Gastrocnemius medialis (tissue), 4 donors: ENCODE measurements around the gene EP400. TPM values are rescaled to one million over a fixed set of nuclear protein-coding genes. Genes with fewer than 3 reads are reported as not detected.

Experiments used
- ATAC-seq, 2 donors: fragments of 150-250 bp; one replicate each; pipeline ENCODE4 v1.9.1; 2016
- DNase-seq, 2 donors: peaks; one replicate each; pipeline ENCODE4 v3.0.0-alpha.2; 2019
- H3K27ac ChIP-seq, 4 donors: fragments of 200-600 bp; sonication (generic); 1 replicate in 1 of 4; 2 replicates in 3 of 4; pipeline ENCODE4 v1.5.1; 2016 to 2018; ENCODE audit warnings: mild to moderate bottlenecking in 2 of 4, moderate library complexity in 1 of 4
- H3K27me3 ChIP-seq, 3 donors: fragments of 200-600 bp; sonication (generic) in 2 of 3; 1 replicate in 1 of 3; 2 replicates in 2 of 3; pipeline versions ENCODE4 v1.5.1 to v1.6.0; 2016 to 2019; ENCODE audit warnings: mild to moderate bottlenecking in 1 of 3, moderate library complexity in 1 of 3
- H3K36me3 ChIP-seq, 2 donors: fragments of 200-600 bp; sonication (generic) in 1 of 2; one replicate each; pipeline ENCODE4 v1.5.1; 2017 to 2018
- H3K4me1 ChIP-seq, 2 donors: fragments of 200-600 bp; sonication (generic) in 1 of 2; one replicate each; pipeline ENCODE4 v1.5.1; 2016 to 2017; ENCODE audit warnings: mild to moderate bottlenecking in 2 of 2
- H3K4me3 ChIP-seq, 4 donors: fragments of 200-600 bp; sonication (generic) in 3 of 4; 1 replicate in 1 of 4; 2 replicates in 3 of 4; pipeline ENCODE4 v1.5.1; 2016 to 2019; ENCODE audit warnings: mild to moderate bottlenecking in 2 of 4
- H3K9me3 ChIP-seq, 3 donors: fragments of 200-600 bp; sonication (generic) in 2 of 3; 1 replicate in 1 of 3; 2 replicates in 2 of 3; pipeline ENCODE4 v1.5.1; 2016 to 2019
- POLR2A ChIP-seq, 2 donors: fragments of 450-650 bp; IDR thresholded peaks; one replicate each; pipeline ENCODE4 v1.6.1; 2017; ENCODE audit warnings: antibody characterized with exemption in 2 of 2, mild to moderate bottlenecking in 2 of 2, moderate library complexity in 2 of 2
- in situ Hi-C, 4 donors: fragments of 200-750 bp; cut with MboI; loops; one replicate each; pipeline versions ENCODE4 v1.15.0 to v1.8.0; 2017; ENCODE audit warnings: low sequenced_read_pairs in 4 of 4
- intact Hi-C: fragments of 100-400 bp; cut with DNase I; formaldehyde crosslinking; loops from one replicate; pipeline ENCODE4 v1.15.1; 2023; ENCODE audit warnings: low total_unique reads
- total RNA-seq, 4 donors: library from RNA; depleted of rRNA; stranded (reverse); fragments of >200 nt; gene quantifications; one replicate each; pipeline versions ENCODE4 v1.1.0 to v1.2.3, GENCODE V29; 2016
- TF ChIP-seq, protein P1 (sequence below), 5 experiments: fragments of 450-650 bp in 3 of 5; fragments of 200-600 bp in 2 of 5; sonication (generic) in 2 of 5; IDR thresholded peaks in 4 of 5; conservative IDR thresholded peaks in 1 of 5; 1 replicate in 4 of 5; 2 replicates in 1 of 5; pipeline ENCODE4 v1.5.1; 2016 to 2019; ENCODE audit warnings: antibody characterized with exemption in 5 of 5, mild to moderate bottlenecking in 3 of 5, moderate library complexity in 3 of 5

Gene EP400
- total RNA-seq, 4 donors from 2014 or later: 11.9 to 17.4 (median 15.0) TPM

DNA sequence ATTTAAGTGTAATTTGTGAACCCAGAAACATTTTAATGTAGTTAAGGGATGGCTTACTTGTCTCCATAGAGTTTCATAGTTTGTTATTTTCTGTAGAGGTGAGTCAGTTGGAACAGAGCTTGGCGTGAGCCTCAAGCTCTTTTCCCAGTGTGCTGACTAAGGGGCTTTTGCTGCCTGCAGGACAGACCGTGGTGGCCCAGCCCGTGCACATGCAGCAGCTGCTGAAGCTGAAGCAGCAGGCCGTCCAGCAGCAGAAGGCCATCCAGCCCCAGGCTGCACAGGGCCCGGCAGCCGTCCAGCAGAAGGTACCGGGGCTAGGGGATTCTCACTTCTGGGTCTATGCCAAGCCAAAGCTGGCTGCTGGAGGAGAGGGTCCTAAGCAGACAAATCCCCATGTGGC, 117.4 kb downstream of the EP400 start:
- Histone ChIP-seq H3K27me3 (no peaks in the 10 kb centered on the region), H3K27ac (no peak overlapping the region), H3K4me3 (no peak overlapping the region), H3K36me3 (peaks cover 0 to 77% of the 10 kb centered on the region in 2 donors), H3K4me1 (no peaks in the 10 kb centered on the region), H3K9me3 (no peaks in the 10 kb centered on the region)
- in situ Hi-C loops (no loop called here), intact Hi-C loops (no loop called here)
- ATAC-seq (no peak), DNase-seq (no peak)
- TF ChIP-seq, protein P1, sequence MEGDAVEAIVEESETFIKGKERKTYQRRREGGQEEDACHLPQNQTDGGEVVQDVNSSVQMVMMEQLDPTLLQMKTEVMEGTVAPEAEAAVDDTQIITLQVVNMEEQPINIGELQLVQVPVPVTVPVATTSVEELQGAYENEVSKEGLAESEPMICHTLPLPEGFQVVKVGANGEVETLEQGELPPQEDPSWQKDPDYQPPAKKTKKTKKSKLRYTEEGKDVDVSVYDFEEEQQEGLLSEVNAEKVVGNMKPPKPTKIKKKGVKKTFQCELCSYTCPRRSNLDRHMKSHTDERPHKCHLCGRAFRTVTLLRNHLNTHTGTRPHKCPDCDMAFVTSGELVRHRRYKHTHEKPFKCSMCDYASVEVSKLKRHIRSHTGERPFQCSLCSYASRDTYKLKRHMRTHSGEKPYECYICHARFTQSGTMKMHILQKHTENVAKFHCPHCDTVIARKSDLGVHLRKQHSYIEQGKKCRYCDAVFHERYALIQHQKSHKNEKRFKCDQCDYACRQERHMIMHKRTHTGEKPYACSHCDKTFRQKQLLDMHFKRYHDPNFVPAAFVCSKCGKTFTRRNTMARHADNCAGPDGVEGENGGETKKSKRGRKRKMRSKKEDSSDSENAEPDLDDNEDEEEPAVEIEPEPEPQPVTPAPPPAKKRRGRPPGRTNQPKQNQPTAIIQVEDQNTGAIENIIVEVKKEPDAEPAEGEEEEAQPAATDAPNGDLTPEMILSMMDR (IDR thresholded peaks at IDR 0.05 in 4 of 5, conservative IDR thresholded peaks at IDR 0.05 in 1 of 5): no peak
- TF ChIP-seq POLR2A (IDR thresholded peaks at IDR 0.05): no peak

DNA sequence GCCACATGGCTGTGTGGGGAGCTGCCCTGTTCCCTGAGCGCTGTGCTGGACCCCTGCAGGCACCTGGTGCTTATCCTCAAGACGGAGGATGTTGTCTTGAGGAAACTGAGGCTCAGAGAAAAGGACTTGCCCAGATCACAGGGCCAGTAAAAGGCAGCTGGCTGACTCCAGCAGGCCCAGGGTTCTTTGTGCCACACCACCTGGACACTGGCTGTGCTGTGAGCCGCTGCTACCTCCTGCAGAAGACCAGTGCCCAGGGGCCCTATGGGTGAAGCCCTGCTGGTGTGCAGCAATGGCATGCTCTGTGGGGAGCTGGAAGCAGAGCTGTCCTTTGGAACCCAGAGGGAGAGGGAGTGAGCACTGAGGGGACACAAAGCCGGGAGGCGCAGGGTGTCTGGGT, 118.5 kb downstream of the EP400 start:
- peaks cover 0 to 67% of the 10 kb centered on the region in 2 donors for H3K36me3 ChIP-seq
- no peaks in the 10 kb centered on the region for H3K9me3 ChIP-seq
- H3K4me3 ChIP-seq: no peak overlapping the region
- in situ Hi-C loops: no loop called here
- no peaks in the 10 kb centered on the region for H3K27me3 ChIP-seq
- H3K4me1 ChIP-seq: no peaks in the 10 kb centered on the region
- intact Hi-C loops: no loop called here
- ATAC-seq: no peak
- TF ChIP-seq POLR2A (IDR thresholded peaks at IDR 0.05): no peak
- TF ChIP-seq, protein P1 (IDR thresholded peaks at IDR 0.05 in 4 of 5, conservative IDR thresholded peaks at IDR 0.05 in 1 of 5): no peak
- H3K27ac ChIP-seq: no peak overlapping the region
- DNase-seq: no peak

- DNase-seq: no peak
- intact Hi-C loops: no loop called here
- Histone ChIP-seq H3K4me1 (no peaks in the 10 kb centered on the region), H3K36me3 (peaks cover 0 to 62% of the 10 kb centered on the region in 2 donors), H3K27me3 (no peaks in the 10 kb centered on the region), H3K4me3 (no peak overlapping the region), H3K27ac (no peak overlapping the region), H3K9me3 (no peaks in the 10 kb centered on the region)
- no peak for ATAC-seq
- in situ Hi-C loops: no loop called here
- TF ChIP-seq, protein P1 (IDR thresholded peaks at IDR 0.05 in 4 of 5, conservative IDR thresholded peaks at IDR 0.05 in 1 of 5): no peak
- TF ChIP-seq POLR2A (IDR thresholded peaks at IDR 0.05): no peak
Observed at GRCh38 chr12:132069336-132069985, 119.7 kb downstream of the EP400 start.

GRCh38 chr12:132070298-132070697, 120.6 kb downstream of the EP400 start:
- Histone ChIP-seq H3K36me3 (peaks cover 0 to 62% of the 10 kb centered on the region in 2 donors), H3K27ac (no peak overlapping the region), H3K4me3 (no peak overlapping the region), H3K27me3 (no peaks in the 10 kb centered on the region), H3K9me3 (no peaks in the 10 kb centered on the region), H3K4me1 (no peaks in the 10 kb centered on the region)
- intact Hi-C loops (no loop called here), in situ Hi-C loops (no loop called here)
- TF ChIP-seq, protein P1 (IDR thresholded peaks at IDR 0.05 in 4 of 5, conservative IDR thresholded peaks at IDR 0.05 in 1 of 5): no peak
- TF ChIP-seq POLR2A (IDR thresholded peaks at IDR 0.05): no peak
- DNase-seq (no peak), ATAC-seq (no peak)
